NT2/D1 (cell line): Measurements from ENCODE around the gene EVI5L.
"Not testable (repeated sequence)": the region's sequence is repeated elsewhere in the genome, so short reads cannot be mapped to it uniquely, and the experiment has no call there.

ENCODE experiments used
- SUZ12 ChIP-seq: IDR thresholded peaks from 2 replicates; pipeline ENCODE4 v1.6.1; 2011; ENCODE audit not compliant: insufficient read length, insufficient read depth; ENCODE audit errors: extremely low read depth
- YY1 ChIP-seq: IDR thresholded peaks from 2 replicates; pipeline ENCODE4 v1.6.1; 2011; ENCODE audit not compliant: insufficient read length, insufficient read depth
- ZNF274 ChIP-seq: IDR thresholded peaks from 2 replicates; pipeline ENCODE4 v1.6.1; 2011; ENCODE audit warnings: mild to moderate bottlenecking, low read depth, low read length

DNA sequence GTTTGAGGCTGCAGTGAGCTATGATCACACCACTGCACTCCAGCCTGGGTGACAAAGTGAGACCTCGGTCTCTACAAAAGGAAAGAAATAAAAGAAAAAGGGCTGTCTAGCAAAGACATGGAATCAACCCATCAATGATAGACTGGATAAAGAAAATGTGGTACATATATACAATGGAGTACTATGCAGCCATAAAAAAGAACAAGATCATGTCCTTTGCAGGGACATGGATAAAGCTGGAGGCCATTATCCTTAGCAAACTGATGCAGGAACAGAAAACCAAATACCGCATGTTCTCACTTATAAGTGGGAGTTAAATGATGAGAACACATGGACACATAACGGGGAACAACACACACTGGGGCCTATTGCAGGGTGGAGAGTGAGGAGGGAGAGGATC is 14.0 kb upstream of the EVI5L start:
- TF ChIP-seq YY1, ZNF274, SUZ12: not testable (repeated sequence)
